HG03139 (cell line): ENCODE data around the gene KRTAP9-4.
"Not testable (repeated sequence)": the region's sequence is repeated elsewhere in the genome, so short reads cannot be mapped to it uniquely, and the experiment has no call there.

Source experiments
- ATAC-seq: cut with Tn5 transposase; IDR thresholded peaks from one replicate; pipeline ENCODE4 v1.9.1; 2021; ENCODE audit not compliant: unreplicated experiment

KRTAP9-4 gene

GRCh38 chr17:41249637-41250240, at the start of gene KRTAP9-4:
TSS of gene KRTAP9-4 (plus strand) at chr17:41249687. CDS start at chr17:41249721, 34 bp downstream.
- not testable (repeated sequence) for ATAC-seq

GRCh38 chr17:41211845-41212466, 37.5 kb upstream of the KRTAP9-4 start:
- no peak for ATAC-seq

- ATAC-seq = no peak
Observed at GRCh38 chr17:41212524-41213169, 36.8 kb upstream of the KRTAP9-4 start.

GRCh38 chr17:41215681-41216080, 33.8 kb upstream of the KRTAP9-4 start:
- ATAC-seq = no peak

GRCh38 chr17:41223821-41224220, 25.7 kb upstream of the KRTAP9-4 start:
- no peak for ATAC-seq

GRCh38 chr17:41226051-41226450, 23.4 kb upstream of the KRTAP9-4 start:
- ATAC-seq = no peak

- ATAC-seq = not testable (repeated sequence)
Observed at GRCh38 chr17:41226598-41227095, 22.8 kb upstream of the KRTAP9-4 start, which contains the start of gene KRTAP9-2. TSS of gene KRTAP9-2 (plus strand) at chr17:41226648. CDS start at chr17:41226655, 7 bp downstream.

- ATAC-seq = no peak
Observed at GRCh38 chr17:41230094-41230493, 19.4 kb upstream of the KRTAP9-4 start.

GRCh38 chr17:41231731-41232130, 17.8 kb upstream of the KRTAP9-4 start:
- ATAC-seq = no peak

- ATAC-seq = not testable (repeated sequence)
Observed at GRCh38 chr17:41232399-41233105, 16.9 kb upstream of the KRTAP9-4 start, which contains the start of gene KRTAP9-3. TSS of gene KRTAP9-3 (plus strand) at chr17:41232449. CDS start at chr17:41232502, 53 bp downstream.

GRCh38 chr17:41237116-41237515, 12.4 kb upstream of the KRTAP9-4 start:
- ATAC-seq = not testable (repeated sequence)

- ATAC-seq = not testable (repeated sequence)
Observed at GRCh38 chr17:41237949-41238437, 11.5 kb upstream of the KRTAP9-4 start, which contains the start of gene KRTAP9-8. TSS of gene KRTAP9-8 (plus strand) at chr17:41237999. CDS start at chr17:41238052, 53 bp downstream.

GRCh38 chr17:41246995-41247787, 2.3 kb upstream of the KRTAP9-4 start:
- ATAC-seq = not testable (repeated sequence)

GRCh38 chr17:41251261-41251660, 1.8 kb downstream of the KRTAP9-4 start:
- no peak for ATAC-seq

- ATAC-seq = no peak
Observed at GRCh38 chr17:41254861-41255260, 5.4 kb downstream of the KRTAP9-4 start.

- ATAC-seq = not testable (repeated sequence)
Observed at GRCh38 chr17:41255381-41256290, 6.1 kb downstream of the KRTAP9-4 start, which contains the start of gene KRTAP9-9. TSS of gene KRTAP9-9 (plus strand) at chr17:41255384.

- ATAC-seq = no peak
Observed at GRCh38 chr17:41256291-41256685, 6.8 kb downstream of the KRTAP9-4 start.

GRCh38 chr17:41258406-41258805, 8.9 kb downstream of the KRTAP9-4 start:
- no peak for ATAC-seq

- no peak for ATAC-seq
Observed at GRCh38 chr17:41263212-41263611, 13.7 kb downstream of the KRTAP9-4 start.
